SK-N-SH (cell line): Measurements from ENCODE around the gene ZNF296. TPM values are rescaled to one million over a fixed set of nuclear protein-coding genes. Genes with fewer than 3 reads are reported as not detected.

Source experiments
- CTCF ChIA-PET: fragments of 300-600, 350-600 bp; formaldehyde crosslinking; extraction: SDS; loops from one replicate; lab custom pipeline; 2021; lab: Yijun Ruan, JAX
- POLR2A ChIA-PET: fragments of 350-600 bp; sonication (Branson Sonifier 250); formaldehyde crosslinking; extraction: SDS; loops from one replicate; lab custom pipeline; 2020; ENCODE audit warnings: antibody characterized with exemption, inconsistent platforms; lab: Yijun Ruan, JAX
- DNase-seq: peaks from one replicate; pipeline ENCODE4 v3.0.0; 2012
- H2AFZ ChIP-seq: fragments of 200-600 bp; sonication (generic); 2 replicates; pipeline ENCODE4 v1.8.1; 2016; ENCODE audit warnings: antibody characterized with exemption, mild to moderate bottlenecking, low read depth
- H3F3A ChIP-seq: fragments of 200-600 bp; sonication (generic); replicated peaks from 2 replicates; pipeline ENCODE3; 2016; ENCODE audit warnings: antibody characterized with exemption, mild to moderate bottlenecking; ENCODE audit not compliant: insufficient read depth
- H3K27ac ChIP-seq, 2 experiments: fragments of 200-500 bp in 1 of 2; fragments of 200-600 bp in 1 of 2; sonication (Bioruptor generic) in 1 of 2; sonication (generic), shearing (Covaris generic) in 1 of 2; 2 replicates each; pipeline versions ENCODE4 v1.5.1 to v1.6.1; 2014 to 2016; ENCODE audit warnings: low read depth in 2 of 2, inconsistent platforms in 1 of 2, low read length in 1 of 2, mild to moderate bottlenecking in 1 of 2, mixed read lengths in 1 of 2
- H3K27me3 ChIP-seq: fragments of 200-600 bp; sonication (generic), shearing (Covaris generic); 2 replicates; pipeline ENCODE4 v1.6.1; 2016; ENCODE audit warnings: mixed run types; ENCODE audit not compliant: insufficient read depth
- H3K36me3 ChIP-seq, 2 experiments: fragments of 200-500 bp in 1 of 2; fragments of 200-600 bp in 1 of 2; sonication (Bioruptor generic) in 1 of 2; sonication (generic) in 1 of 2; replicated peaks in 1 of 2; 2 replicates each; pipeline versions ENCODE3 to v1.5.1; 2014 to 2016; ENCODE audit warnings: low read length in 1 of 2, mild to moderate bottlenecking in 1 of 2; ENCODE audit not compliant: insufficient read depth in 2 of 2, control insufficient read depth in 1 of 2
- H3K4me1 ChIP-seq, 2 experiments: fragments of 200-500 bp in 1 of 2; fragments of 200-600 bp in 1 of 2; sonication (Bioruptor generic) in 1 of 2; sonication (generic), shearing (Covaris generic) in 1 of 2; 2 replicates each; pipeline versions ENCODE4 v1.5.1 to v1.6.1; 2014 to 2016; ENCODE audit warnings: low read depth in 1 of 2, low read length in 1 of 2, mixed run types in 1 of 2; ENCODE audit not compliant: insufficient read depth in 2 of 2, control insufficient read depth in 1 of 2
- H3K4me2 ChIP-seq: fragments of 200-600 bp; sonication (generic), shearing (Covaris generic); 2 replicates; pipeline ENCODE4 v1.6.1; 2017; ENCODE audit warnings: mixed run types
- H3K4me3 ChIP-seq, 2 experiments: fragments of 200-500 bp in 1 of 2; fragments of 200-600 bp in 1 of 2; sonication (Bioruptor generic) in 1 of 2; sonication (generic), shearing (Covaris generic) in 1 of 2; 2 replicates each; pipeline versions ENCODE4 v1.5.1 to v1.8.1; 2014 to 2016; ENCODE audit warnings: low read depth in 2 of 2, inconsistent platforms in 1 of 2, low read length in 1 of 2, mild to moderate bottlenecking in 1 of 2, mixed read lengths in 1 of 2, moderate library complexity in 1 of 2
- H3K79me2 ChIP-seq: fragments of 200-600 bp; sonication (generic); 2 replicates; pipeline ENCODE4 v1.8.1; 2017; ENCODE audit warnings: mild to moderate bottlenecking; ENCODE audit not compliant: insufficient read depth
- H3K9ac ChIP-seq: fragments of 200-600 bp; sonication (generic); 2 replicates; pipeline ENCODE4 v1.6.1; 2017; ENCODE audit warnings: mixed run types
- H3K9me2 ChIP-seq: fragments of 200-600 bp; sonication (generic); 2 replicates; pipeline ENCODE4 v1.6.1; 2017; ENCODE audit warnings: mixed run types
- H3K9me3 ChIP-seq: fragments of 200-600 bp; sonication (generic); 2 replicates; pipeline ENCODE4 v1.6.1; 2017; ENCODE audit warnings: mixed run types, mild to moderate bottlenecking, moderate library complexity
- H4K20me1 ChIP-seq: fragments of 200-600 bp; sonication (generic); 2 replicates; pipeline ENCODE4 v1.6.1; 2017; ENCODE audit warnings: mild to moderate bottlenecking, mixed run types; ENCODE audit not compliant: insufficient read depth
- EP300 ChIP-seq, 2 experiments: IDR thresholded peaks; 2 replicates each; pipeline versions ENCODE4 v1.4.0 to v1.6.1; 2012; ENCODE audit warnings: borderline replicate concordance in 1 of 2, low read depth in 1 of 2, low read length in 1 of 2
- NRF1 ChIP-seq: IDR thresholded peaks from 2 replicates; pipeline ENCODE4 v1.6.1; 2012; ENCODE audit warnings: low read depth, mild to moderate bottlenecking, low read length
- RAD21 ChIP-seq: IDR thresholded peaks from 2 replicates; pipeline ENCODE4 v1.6.1; 2012; ENCODE audit warnings: mild to moderate bottlenecking, low read length
- RCOR1 ChIP-seq: fragments of 150-350 bp; IDR thresholded peaks from 2 replicates; pipeline ENCODE4 v1.6.1; 2017; ENCODE audit warnings: antibody characterized with exemption, low read length
- TAF1 ChIP-seq: IDR thresholded peaks from 2 replicates; pipeline ENCODE4 v1.6.1; 2012; ENCODE audit warnings: low read depth, mild to moderate bottlenecking, low read length, moderate library complexity, borderline replicate concordance
- whole genome bisulfite sequencing: methylation state at CpG from one replicate; pipeline ENCODE4 v1.1.6; 2017; ENCODE audit warnings: low lambda C conversion rate; 5-methylcytosine and 5-hydroxymethylcytosine counted together
- polyA plus RNA-seq, 3 experiments: library from polyadenylated mRNA; depleted of rRNA; stranded (reverse); fragments of >200 nt; gene quantifications; 2 replicates each; pipeline ENCODE4 v1.2.3, GENCODE V29; 2012
- TF ChIP-seq, protein P1 (sequence below): IDR thresholded peaks from 2 replicates; pipeline ENCODE4 v1.4.0; 2012; ENCODE audit warnings: low read depth
- TF ChIP-seq, protein P2 (sequence below): fragments of 200-600 bp; sonication (generic); IDR thresholded peaks from 2 replicates; pipeline ENCODE4 v1.6.1; 2017; ENCODE audit warnings: antibody characterized with exemption, mild to moderate bottlenecking, moderate library complexity

The ZNF296 gene
- polyA plus RNA-seq, 1 of the 3 experiments (the other 2 are of a cell fraction) = 0.21 TPM

DNA sequence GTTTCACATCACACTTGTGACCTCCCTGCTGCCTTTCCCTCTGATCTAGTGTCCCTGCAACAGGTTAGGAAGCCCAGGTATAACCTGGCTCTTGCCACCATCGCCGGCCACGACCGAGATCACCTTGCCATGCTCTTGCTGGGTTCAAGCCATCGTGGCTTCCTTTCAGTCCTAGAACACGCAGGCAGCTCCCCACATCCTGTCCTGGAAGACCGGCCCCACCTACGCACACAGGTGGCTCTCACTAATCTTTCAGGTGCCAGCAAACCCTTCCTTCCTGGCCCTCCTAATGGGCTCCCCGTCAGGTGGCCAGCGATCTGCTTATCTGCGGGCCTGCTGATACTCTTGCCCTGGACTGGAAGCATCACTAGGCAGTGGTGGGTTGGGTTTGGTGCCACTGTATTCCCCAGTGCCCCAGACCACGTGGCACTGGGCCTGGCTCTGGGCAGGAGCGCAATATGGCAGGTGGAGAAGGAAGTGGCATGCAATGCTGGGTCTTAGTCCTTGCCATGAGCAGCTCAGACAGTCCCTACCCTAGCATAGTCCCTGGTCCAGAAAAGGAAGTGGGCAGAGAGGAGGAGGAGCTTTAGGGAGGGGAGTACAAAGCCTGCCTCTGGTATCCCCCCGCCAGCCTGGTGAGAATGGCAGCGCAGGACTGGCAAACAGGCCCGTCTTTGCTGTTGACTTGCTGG is 28.5 kb upstream of the ZNF296 start:
- 91% methylated on average over 12 of the region's 16 CpGs for WGBS
- no peak overlapping the region for H3K9ac ChIP-seq
- H3K4me2 ChIP-seq = no peak overlapping the region
- H4K20me1 ChIP-seq = peaks cover 91% of the 10 kb centered on the region
- no peaks in the 10 kb centered on the region for H3K9me2 ChIP-seq
- no peaks in the 10 kb centered on the region for H3K36me3 ChIP-seq
- H2AFZ ChIP-seq = no peak overlapping the region
- no peaks in the 10 kb centered on the region for H3F3A ChIP-seq
- no peaks in the 10 kb centered on the region for H3K27me3 ChIP-seq
- H3K4me3 ChIP-seq = no peak overlapping the region
- CTCF ChIA-PET = interaction anchor here (0.9 kb wide), 1 partner anchor 22 kb away, joined by 3 read pairs; no protein-coding TSS in a partner anchor
- H3K4me1 ChIP-seq = peaks cover 5 to 7% of the 10 kb centered on the region in 2 experiments; a peak in 1 of 4 replicates
- TF ChIP-seq, protein P1, sequence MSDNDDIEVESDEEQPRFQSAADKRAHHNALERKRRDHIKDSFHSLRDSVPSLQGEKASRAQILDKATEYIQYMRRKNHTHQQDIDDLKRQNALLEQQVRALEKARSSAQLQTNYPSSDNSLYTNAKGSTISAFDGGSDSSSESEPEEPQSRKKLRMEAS = no peak
- TF ChIP-seq RAD21 (no peak), NRF1 (no peak), TAF1 (no peak), EP300 (IDR thresholded peaks at IDR 0.05; ENCODE audit: borderline replicate concordance in 1 of 2, low read depth in 1 of 2, low read length in 1 of 2) (no peak), RCOR1 (no peak)
- TF ChIP-seq, protein P2, sequence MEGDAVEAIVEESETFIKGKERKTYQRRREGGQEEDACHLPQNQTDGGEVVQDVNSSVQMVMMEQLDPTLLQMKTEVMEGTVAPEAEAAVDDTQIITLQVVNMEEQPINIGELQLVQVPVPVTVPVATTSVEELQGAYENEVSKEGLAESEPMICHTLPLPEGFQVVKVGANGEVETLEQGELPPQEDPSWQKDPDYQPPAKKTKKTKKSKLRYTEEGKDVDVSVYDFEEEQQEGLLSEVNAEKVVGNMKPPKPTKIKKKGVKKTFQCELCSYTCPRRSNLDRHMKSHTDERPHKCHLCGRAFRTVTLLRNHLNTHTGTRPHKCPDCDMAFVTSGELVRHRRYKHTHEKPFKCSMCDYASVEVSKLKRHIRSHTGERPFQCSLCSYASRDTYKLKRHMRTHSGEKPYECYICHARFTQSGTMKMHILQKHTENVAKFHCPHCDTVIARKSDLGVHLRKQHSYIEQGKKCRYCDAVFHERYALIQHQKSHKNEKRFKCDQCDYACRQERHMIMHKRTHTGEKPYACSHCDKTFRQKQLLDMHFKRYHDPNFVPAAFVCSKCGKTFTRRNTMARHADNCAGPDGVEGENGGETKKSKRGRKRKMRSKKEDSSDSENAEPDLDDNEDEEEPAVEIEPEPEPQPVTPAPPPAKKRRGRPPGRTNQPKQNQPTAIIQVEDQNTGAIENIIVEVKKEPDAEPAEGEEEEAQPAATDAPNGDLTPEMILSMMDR = no peak
- POLR2A ChIA-PET = no interaction called here
- peaks cover 95% of the 10 kb centered on the region for H3K79me2 ChIP-seq
- H3K27ac ChIP-seq = no peak overlapping the region
- H3K9me3 ChIP-seq = no peaks in the 10 kb centered on the region
- no peak for DNase-seq

DNA sequence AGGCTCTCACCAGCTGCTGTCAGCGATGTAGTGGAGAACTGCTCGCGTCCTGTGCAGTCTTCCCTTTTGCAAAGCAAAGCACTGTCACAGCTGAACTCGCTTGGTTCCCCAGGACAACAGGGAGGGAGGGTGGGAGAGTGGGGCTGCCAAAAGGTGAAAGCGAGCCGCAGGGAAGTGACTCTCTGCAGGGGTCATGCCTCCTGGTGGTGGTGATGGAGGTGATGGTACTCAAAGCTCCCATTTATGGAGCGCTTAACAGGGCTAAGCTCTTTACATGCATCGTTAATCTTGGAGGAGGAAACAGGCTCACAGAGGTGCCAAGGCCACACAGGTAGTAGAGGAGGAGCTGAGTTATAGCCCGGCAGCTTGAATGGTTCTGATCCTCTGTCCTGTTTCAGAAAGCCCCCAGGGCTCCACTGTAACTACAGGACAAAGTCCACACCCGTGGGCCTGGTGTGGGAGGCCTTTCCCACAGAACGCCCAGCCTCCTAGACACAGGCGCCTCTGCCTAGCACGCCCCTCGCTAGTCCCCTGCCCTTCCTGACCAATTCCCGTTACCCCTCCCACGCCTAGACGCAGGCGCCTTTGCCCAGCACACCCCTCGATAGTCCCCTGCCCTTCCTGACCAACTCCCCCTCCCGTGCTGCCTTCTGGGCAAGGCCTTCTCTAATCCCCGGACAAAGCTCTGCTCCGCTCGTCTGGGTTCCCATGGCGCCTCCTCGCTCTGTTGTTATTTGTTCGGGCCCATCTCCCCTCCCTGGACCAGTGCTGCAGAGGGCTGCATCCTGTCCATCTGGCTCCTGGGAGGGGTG is 27.4 kb upstream of the ZNF296 start:
- H3K27ac ChIP-seq = no peak overlapping the region; a peak in 1 of 4 replicates
- peaks cover 96% of the 10 kb centered on the region for H3K79me2 ChIP-seq
- no peaks in the 10 kb centered on the region for H3K27me3 ChIP-seq
- no peaks in the 10 kb centered on the region for H3K9me2 ChIP-seq
- ChIA-PET CTCF (interaction anchor here (1.1 kb wide), 1 partner anchor 11 kb away, joined by 3 read pairs; the partner anchor contains the start of gene PPP1R37), POLR2A (no interaction called here)
- H3K36me3 ChIP-seq = no peaks in the 10 kb centered on the region
- H3K4me1 ChIP-seq = peaks cover 5 to 18% of the 10 kb centered on the region in 2 experiments; a peak in 3 of 4 replicates
- DNase-seq = no peak
- no peaks in the 10 kb centered on the region for H3K9me3 ChIP-seq
- peaks cover 5% of the 10 kb centered on the region for H3F3A ChIP-seq
- no peak overlapping the region for H2AFZ ChIP-seq
- no peak overlapping the region for H3K9ac ChIP-seq
- no peak for TF ChIP-seq TAF1
- WGBS = 87% methylated on average over 25 of the region's 26 CpGs
- no peak overlapping the region for H3K4me2 ChIP-seq
- H4K20me1 ChIP-seq = peaks cover 91% of the 10 kb centered on the region
- H3K4me3 ChIP-seq = no peak overlapping the region
